Renal cortical epithelial cell (primary cell): ENCODE data around the gene PSME2. TPM values are rescaled to one million over a fixed set of nuclear protein-coding genes. Genes with fewer than 3 reads are reported as not detected.

Experiments
- DNase-seq: peaks from one replicate; pipeline ENCODE4 v3.0.0-alpha.2; 2011; ENCODE audit warnings: low read depth
- total RNA-seq: library from RNA; depleted of rRNA; stranded (reverse); fragments of >200 nt; gene quantifications from 2 replicates; pipeline ENCODE4 v1.2.3, GENCODE V29; 2014

The PSME2 gene
- total RNA-seq, 1 donor from 2014 or later = 69.3 TPM

- peak; percentile 58 for DNase-seq
These were observed 10.4 kb downstream of the PSME2 start, which contains the start of gene PSME1 for GRCh38 chr14:24135834-24136683. Gene PSME1, plus strand, starts transcription at chr14:24136194. Its CDS starts 69 bp downstream, at chr14:24136263.

- DNase-seq = no peak
These were observed 10.9 kb downstream of the PSME2 start for GRCh38 chr14:24135584-24135833.

- no peak for DNase-seq
These were observed 12.7 kb downstream of the PSME2 start for GRCh38 chr14:24133735-24134134.

GRCh38 chr14:24132976-24133375 is 13.4 kb downstream of the PSME2 start:
- DNase-seq = no peak

DNA sequence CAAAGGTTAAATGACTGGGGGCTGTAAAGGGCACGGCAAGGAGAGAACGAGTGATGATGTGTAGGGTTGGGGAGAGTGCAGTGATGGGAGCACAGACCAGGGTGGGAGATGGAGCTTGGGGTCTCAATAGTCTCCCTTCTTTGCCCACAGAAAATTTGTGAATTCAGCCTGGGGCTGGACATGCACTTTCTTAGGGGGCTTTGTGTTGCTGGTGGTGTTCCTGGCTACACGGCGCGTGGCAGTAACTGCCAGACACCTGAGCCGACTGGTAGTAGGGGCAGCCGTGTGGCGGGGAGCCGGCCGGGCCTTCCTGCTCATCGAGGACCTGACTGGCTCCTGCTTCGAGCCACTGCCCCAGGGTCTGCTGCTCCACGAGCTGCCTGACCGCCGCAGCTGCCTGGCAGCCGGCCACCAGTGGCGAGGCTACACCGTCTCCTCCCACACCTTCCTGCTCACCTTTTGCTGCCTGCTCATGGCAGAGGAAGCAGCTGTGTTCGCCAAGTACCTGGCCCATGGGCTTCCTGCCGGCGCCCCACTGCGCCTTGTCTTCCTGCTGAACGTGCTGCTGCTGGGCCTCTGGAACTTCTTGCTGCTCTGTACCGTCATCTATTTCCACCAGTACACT is 14.2 kb downstream of the PSME2 start:
- DNase-seq = no peak

- DNase-seq = no peak
These were observed 14.9 kb downstream of the PSME2 start for GRCh38 chr14:24131549-24131966.

GRCh38 chr14:24130717-24131548 is 15.5 kb downstream of the PSME2 start:
- no peak for DNase-seq

DNA sequence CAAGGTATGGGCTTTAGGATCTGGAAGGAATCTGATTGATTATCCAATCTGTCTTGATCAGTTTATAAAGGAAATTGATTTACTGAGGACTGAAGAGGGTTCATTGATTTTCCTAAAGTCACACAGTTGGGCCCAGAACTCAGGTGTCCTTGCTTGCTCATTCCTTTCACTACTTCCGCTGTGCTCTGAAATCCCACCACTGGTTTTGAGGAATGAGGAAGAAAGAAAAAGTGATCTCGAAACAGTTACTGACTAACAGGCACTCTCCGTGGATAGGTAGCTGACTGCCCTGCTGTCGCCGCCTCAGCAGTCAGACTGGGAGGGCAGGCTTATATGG is 16.1 kb downstream of the PSME2 start, which contains the start of gene FITM1:
TSS of gene FITM1 (plus strand) at position 280 of the 337 bp plus-strand sequence. CDS start 905 bp downstream, outside the sequence.
- peak; percentile 33 for DNase-seq

- DNase-seq = no peak
These were observed 16.9 kb downstream of the PSME2 start for GRCh38 chr14:24129410-24129998.

GRCh38 chr14:24127673-24128072 is 18.7 kb downstream of the PSME2 start:
- DNase-seq = no peak

DNA sequence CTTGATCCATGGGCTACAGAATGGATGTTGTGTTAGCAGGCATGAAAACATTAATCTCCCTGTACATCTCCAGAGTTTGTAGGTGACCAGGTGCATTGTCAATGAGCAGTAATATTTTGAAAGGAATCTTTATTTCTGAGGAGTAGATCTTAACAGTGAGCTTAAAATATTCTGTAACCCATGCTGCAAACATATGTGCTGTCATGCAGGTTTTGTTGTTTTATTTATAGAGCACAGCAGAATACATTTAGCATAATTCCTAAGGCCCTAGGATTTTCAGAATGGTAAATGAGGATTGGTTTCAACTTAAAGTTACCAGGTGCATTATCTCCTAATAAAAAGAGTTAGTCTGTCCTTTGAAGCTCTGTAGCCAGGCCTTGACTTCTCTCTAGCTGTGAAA is 19.5 kb downstream of the PSME2 start:
- DNase-seq = no peak

GRCh38 chr14:24123424-24124417 is 22.7 kb downstream of the PSME2 start:
- no peak for DNase-seq

- DNase-seq = no peak
These were observed 23.5 kb downstream of the PSME2 start for GRCh38 chr14:24122898-24123297.

- no peak for DNase-seq
These were observed 24.0 kb downstream of the PSME2 start for GRCh38 chr14:24122416-24122815.

- no peak for DNase-seq
These were observed 25.2 kb downstream of the PSME2 start for GRCh38 chr14:24121210-24121609.

DNA sequence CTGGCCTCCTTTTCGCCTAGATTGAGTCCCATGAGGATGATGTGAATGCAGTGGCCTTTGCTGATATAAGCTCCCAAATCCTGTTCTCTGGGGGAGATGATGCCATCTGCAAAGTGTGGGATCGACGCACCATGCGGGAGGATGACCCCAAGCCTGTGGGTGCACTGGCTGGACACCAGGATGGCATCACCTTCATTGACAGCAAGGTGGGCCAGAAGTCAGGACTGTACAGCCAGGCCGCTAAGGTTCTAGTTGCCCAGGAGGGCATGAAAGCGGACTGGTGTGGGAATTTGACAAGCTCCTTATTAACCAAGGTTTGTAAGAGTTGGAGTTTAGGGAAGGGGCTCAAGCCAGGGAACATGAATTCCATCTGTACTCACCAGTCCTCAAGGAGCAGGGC is 26.7 kb downstream of the PSME2 start:
- DNase-seq = no peak

- DNase-seq = no peak
These were observed 29.2 kb downstream of the PSME2 start for GRCh38 chr14:24117179-24117578.

- DNase-seq = no peak
These were observed 30.1 kb downstream of the PSME2 start for GRCh38 chr14:24116128-24116814.

DNA sequence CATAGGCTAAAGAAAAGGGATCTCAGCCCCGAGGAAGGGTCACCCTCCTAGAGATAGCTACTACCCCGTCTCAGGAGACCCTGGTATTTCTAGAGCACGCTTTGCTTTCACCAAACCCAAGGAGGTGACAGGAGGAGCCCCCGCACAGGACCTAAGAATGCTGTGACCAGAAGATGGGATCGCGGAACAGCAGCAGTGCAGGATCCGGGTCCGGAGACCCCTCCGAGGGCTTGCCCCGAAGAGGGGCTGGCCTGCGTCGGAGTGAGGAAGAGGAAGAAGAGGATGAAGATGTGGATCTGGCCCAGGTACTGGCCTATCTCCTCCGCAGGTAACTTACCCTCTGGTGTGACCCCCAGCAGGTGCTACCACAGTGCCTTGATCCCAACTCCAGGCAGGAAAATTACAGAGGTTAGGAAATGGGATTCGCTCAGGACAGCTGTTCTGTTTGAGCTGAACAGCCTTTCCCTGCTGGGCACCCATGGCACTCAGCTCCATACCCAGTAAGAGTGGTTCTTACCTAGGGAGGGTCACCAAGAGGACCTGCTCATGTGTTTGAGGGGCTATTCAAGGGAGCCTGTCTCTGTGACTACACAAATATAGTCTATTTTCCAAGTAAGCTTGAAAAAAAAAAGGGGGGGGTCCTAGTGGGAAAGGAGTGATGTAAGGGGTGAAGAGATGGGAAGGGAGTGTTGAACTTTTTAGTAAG is 30.8 kb downstream of the PSME2 start:
- DNase-seq = no peak
